Spleen (tissue), 7 donors: Measurements from ENCODE around the gene ARRDC1.

ENCODE experiments used
- CTCF ChIP-seq, 11 experiments: fragments of 200-600 bp in 7 of 11; fragments of 450-650 bp in 4 of 11; sonication (generic) in 4 of 11; IDR thresholded peaks in 8 of 11; conservative IDR thresholded peaks in 3 of 11; 1 replicate in 7 of 11; 2 replicates in 4 of 11; pipeline versions ENCODE4 v1.4.0 to v1.8.0; 2016 to 2021; ENCODE audit warnings: antibody characterized with exemption in 11 of 11, inconsistent platforms in 4 of 11, mild to moderate bottlenecking in 1 of 11
- POLR2A ChIP-seq, 3 donors: fragments of 450-650 bp; IDR thresholded peaks; one replicate each; pipeline ENCODE4 v1.5.1; 2017; ENCODE audit warnings: antibody characterized with exemption in 3 of 3, mild to moderate bottlenecking in 1 of 3
- POLR2AphosphoS5 ChIP-seq, 3 donors: sonication (generic); formaldehyde crosslinking; IDR thresholded peaks; one replicate each; pipeline ENCODE4 v1.5.1; 2017; ENCODE audit warnings: antibody characterized with exemption in 3 of 3
- donor health status: DM: no; HTN: no; CAD: no; lungs with moderate emphysema.
- donor health status: DM: no; HTN: no; CAD: no.
- donor health status: DM: no; HTN: no; CAD: no.

DNA sequence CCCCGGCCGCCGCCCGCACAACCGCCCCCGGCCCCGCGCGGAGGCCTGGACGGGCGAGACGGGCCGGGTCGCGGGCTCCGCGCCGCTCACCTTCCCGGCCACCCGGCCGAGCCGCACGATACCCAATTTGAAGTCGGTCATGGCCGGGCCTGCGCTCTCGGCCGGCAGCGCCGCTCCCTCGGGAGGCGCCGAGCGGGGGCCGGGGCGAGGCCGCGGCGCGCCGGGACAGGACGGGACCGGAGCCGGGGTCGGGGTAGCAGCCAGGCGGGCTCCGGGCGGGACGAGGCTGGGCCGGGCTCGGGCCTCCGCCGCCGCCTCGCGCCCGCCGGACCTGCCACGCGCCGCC lies 15.4 kb upstream of the ARRDC1 start:
- no peak for TF ChIP-seq CTCF (IDR thresholded peaks at IDR 0.05 in 8 of 11, conservative IDR thresholded peaks at IDR 0.05 in 3 of 11)
- no peak for TF ChIP-seq POLR2AphosphoS5 (IDR thresholded peaks at IDR 0.05)
- no peak for TF ChIP-seq POLR2A (IDR thresholded peaks at IDR 0.05)
